SK-N-MC (cell line): ENCODE data around the gene NCMAP.

Source experiments
- EZH2 ChIP-seq: fragments of 200-600 bp; sonication (generic); IDR thresholded peaks from one replicate; pipeline ENCODE4 v1.6.1; 2017; ENCODE audit warnings: antibody characterized with exemption
- POLR2AphosphoS5 ChIP-seq: IDR thresholded peaks from 2 replicates; pipeline ENCODE4 v1.6.1; 2012; ENCODE audit warnings: mild to moderate bottlenecking, low read depth, low read length, borderline replicate concordance

DNA sequence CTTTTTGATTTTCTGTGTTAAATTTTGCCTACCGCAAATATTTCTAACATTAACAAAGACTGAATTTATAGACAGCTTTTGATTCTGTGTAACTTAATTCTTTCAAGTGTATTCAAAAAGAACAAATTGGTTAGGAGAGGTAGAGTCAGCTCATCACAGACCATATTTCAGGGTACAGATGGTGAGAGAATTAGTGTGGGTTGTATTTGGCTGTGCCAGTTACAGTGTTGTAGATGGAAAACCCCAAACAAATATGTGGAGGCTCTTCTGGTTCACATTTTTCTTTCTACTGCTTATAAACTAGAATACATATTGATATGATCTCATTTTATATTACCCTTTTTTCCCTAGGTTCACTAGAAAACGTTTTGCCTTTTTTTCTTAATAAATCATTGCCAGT lies 42.2 kb upstream of the NCMAP start:
- TF ChIP-seq POLR2AphosphoS5 (no peak), EZH2 (no peak)
